HG03159 (cell line): ENCODE results near the gene C2orf72.

Experiments used
- ATAC-seq: cut with Tn5 transposase; IDR thresholded peaks from one replicate; pipeline ENCODE4 v1.9.1; 2021; ENCODE audit warnings: mild to moderate bottlenecking, moderate library complexity; ENCODE audit not compliant: unreplicated experiment

Gene C2orf72

DNA sequence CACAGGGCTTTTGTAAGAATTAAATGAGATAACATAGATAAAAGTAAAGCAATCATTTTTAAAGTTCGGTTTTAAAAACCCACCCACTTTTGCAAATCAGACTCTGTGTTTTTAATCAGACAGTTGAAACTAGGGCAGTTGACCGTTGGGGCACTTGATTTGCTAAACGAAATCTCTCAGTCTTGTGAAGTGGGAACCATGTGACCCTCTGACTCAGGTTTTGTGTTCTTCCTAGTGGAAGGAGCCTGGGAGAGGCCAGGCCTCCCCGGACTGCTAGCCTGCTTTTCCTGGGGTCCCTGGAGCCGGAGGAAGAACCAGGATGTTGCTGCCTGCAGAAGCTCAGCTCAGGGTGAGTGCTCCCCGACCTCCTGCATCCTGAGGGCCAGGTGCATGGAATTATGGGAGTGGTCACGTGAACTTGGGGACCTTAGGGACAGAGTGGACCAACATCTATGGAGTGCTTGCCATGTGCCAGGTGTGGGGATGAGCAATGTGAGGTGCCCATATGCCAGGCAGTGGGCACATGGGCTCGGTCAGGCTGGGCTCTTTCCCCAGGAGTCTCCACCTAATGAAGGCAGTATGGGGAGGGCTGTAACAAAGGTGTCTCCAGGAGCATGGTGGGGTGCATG lies 3.9 kb downstream of the C2orf72 start:
- no peak for ATAC-seq

DNA sequence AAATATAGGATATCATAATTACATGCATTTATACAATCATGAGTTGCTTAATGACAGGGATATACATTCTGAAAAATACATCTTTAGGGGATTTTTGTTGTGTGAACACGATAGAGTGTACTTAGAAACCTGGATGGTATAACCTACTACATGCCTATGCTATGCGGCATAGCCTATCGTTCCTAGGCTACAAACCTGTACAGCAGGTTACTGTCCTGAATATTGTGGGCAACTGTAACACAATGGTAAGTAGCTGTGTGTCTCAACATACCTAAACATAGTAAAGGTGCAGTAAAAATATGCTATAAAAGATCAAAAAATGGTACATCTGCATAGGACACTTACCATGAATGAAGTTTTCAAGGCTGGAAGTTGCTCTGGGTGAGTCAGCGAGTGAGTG lies 6.5 kb downstream of the C2orf72 start:
- ATAC-seq, result no peak

DNA sequence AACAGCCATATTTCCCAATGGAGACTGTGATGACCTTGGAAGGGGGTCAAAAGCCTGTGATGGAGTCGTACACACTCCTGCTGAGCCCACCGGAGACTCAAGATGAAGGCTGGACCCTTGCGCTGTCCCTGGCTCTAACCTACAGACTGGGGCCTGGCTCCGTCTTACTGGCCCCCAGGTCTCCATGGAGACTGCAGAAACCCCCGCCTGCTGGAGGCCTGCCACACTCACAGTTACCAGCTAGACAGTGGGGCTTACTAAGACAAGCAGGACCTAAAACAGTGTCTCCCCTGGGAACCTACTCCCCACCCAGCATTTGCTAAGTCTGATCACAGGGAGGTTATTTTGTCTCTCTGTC lies 9.6 kb downstream of the C2orf72 start:
- no peak for ATAC-seq

DNA sequence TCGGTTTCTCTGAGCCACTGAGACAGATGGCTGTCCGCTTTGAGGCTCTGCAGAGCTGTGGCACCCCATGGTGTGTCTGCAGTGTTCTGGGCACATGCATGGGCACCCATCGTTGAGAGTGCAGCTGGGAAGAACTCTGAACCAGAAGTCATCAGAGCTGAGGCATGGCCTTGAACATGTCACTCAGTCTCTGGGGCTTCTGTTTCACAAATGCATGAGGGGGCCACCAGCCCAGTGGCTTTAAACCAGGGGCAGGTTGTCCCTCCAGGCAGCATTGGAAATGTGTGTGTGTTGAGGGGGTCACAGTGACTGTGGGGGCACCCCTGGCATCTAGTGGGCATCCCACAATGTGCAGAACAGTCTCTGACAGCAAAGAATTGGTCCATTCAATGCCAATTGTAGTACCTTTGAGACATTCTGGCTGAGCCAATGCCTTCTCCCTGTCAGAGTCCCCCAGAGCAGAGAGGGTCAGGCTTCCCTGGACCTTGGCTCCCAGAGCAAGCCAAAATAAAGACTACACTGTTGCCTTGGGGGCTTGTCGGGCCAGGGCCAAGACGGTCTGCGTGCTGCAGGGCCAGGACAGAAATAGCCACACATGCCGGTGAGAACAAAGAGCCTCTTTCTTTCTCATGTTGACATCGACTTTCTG lies 10.1 kb downstream of the C2orf72 start:
- no peak for ATAC-seq

DNA sequence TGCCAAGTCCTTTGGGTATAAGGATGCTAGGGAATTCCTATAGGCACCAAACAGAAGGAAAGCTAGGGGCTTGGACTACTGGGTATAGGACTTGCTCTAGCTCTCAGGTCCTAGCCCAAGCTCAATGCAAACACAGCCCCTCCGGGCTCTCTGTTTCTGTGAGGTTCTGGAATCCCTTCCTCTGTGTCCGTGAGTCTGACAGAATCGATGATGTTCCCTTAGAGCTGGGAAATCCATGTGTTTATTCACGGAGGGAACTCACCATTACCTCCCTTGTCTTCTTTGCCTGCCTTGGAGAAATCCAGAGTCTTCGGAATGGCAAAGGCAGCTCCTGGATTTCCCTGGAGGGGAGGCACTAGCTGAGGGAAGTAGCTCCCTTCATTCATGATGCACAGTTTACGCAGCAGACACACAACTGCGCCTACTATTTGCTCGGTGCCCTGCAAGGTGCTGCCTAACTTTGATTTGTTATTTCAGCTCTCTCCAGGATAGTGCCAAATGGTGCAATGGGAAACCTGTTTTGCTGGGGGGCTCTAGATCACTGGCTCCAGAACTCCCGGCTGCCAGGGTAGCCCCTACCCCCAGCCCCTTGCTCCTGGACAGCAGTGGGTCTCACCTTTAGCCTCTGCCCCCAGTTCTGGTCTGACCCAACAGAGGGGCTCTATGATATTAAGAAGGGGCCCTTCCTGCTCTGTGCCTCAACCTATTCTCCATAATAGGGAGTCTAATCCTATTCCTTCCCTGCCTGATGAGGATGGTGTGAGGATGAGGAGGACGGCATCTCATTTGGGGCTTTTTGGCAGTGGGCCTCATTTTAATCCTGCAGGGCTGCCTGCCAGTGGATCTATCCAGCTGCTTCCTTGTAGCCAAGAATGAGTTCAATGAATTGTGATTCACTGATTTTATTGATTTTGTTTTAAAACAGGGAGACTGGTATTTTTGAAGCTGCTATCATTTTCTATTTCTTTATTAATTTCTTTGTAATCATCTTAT lies 10.9 kb downstream of the C2orf72 start:
- no peak for ATAC-seq

DNA sequence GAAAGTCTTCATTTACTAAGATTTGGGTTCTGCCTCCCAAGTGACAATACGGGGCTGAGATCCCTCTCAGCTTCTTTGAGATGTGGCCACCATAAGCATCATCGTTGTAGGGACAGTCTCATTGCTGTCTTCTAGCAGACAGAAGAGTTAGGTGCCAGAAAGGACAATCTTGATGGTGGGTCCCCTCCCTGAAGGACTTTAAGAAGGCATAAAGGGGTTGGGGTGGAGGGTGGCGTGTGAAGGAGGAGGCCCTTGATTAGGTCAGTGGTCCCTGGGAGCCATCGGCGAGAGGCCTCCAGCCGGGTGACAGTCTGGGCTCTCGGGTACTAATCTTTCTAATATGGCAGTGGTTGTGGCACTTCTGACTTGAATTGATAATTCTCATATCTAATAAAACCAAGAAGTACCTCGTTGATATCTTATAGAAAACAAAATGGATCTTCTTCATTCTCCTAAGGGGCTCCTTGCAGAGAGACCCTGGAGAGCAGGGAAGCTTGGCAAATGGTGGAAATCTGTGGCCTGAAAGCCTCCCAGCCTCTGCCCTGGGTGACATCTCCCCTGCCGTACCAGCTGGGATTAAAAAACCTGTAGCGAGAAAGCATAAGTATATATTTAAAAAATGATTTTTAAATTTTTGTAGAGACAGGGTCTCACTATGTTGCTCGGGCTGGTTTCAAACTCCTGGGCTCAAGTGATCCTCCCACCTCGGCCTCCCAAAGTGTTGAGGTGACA lies 12.1 kb downstream of the C2orf72 start:
- no peak for ATAC-seq

DNA sequence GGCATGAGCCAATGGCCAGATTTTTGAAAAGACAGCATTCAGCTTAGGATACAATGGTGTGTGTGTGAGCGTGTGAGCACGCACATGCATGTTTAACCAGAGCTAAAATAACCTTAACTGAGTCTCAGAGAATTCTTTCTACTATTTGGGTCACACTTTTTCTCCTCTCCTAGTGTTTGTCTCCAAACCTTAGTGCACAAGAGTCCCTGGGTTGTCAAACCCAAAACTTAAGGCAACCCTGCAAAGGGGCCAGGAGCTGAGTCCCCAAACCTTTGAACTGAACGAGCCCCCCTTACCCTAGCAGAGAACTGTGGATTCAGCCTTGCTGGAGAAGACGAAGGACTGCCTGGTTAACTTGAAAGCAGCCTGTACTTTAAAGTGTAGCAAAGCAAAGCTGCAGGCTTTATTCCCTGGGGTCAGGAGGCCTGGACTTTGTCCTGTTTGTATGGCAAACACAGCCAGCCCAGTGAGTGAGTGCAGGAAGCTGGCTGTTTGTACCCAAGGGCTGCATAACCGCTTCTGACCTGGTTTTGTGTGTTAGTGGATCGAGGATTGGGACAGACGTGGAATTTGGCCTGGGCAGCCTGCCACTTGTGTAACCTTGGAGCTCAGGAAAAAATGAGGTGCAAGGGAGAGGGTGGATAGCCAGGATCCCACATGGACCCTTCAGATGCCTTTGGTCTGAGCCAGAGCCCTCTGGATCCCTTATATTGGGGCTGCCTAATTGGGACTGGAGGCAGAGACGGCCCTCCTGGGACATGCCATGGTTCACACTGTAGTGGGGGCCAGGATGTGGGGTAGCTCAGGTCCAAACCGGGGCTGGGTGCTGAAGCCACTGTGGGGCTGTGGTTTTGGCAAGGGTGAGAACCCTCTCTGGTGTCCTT lies 12.9 kb downstream of the C2orf72 start:
- no peak for ATAC-seq

DNA sequence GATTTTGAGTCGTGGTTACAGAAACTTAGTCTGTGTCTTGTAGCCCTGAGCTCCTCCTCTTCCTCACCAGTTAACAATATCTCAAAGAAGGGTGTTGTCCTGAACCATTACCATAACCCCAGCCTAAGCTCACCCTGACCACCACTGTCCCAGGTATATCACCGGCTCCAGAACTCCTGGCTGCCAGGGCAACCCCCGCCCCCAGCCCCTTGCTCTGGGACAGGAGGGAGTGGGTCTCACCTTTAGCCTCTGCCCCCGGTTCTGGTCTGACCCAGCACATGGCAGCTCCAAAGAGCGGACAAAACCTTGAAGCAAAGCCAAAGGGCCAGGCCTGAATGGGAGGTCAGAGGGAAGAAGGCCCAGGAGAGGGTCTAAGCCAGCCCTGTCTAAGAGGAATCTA lies 13.8 kb downstream of the C2orf72 start:
- ATAC-seq, result no peak

DNA sequence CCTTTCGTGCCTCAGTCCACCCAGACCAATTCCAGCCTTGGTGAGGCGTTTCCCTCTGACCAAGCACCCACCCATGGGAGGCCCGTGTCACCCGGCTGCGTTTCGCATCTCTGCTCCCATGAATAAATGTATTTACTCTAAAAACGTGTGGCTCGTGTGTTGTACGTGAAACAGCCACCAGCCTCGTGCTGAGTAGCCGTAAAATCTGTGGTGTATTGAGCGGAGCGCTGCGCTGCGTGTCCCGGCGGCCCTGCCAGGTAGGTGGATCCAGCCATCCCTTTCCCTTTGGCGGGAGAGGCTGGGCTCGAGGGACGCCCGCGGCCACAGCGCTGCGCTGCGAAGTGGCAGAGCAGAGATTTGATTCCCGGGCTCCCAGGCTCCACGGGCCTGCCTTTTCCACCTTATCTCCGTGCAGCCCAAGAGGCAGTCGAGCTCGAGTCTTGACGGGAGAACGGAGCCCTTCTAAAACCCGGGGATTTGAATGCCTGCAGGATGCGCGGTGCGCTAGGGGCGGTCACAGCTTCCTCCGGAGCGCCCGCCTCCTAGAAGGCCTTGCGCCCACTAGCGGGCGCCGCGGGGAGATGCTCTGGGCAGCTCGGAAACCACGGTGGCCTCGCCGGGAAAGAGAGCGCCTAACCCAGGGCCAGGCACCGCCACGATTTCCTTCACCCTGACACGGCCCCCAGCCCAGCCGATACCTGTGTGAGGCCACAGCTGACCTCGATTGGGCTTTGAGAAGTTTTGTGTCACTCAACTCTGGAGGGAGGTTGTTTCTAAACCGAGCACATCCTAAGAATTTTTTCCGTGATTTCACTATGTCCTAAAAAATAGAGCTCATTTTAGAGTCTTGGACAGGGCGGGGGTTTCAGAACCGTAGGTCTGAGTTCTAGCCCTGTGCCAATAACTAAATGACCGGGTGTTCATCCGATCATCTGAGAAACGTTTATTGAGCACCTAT lies 15.4 kb downstream of the C2orf72 start:
- peak; percentile 55 for ATAC-seq

DNA sequence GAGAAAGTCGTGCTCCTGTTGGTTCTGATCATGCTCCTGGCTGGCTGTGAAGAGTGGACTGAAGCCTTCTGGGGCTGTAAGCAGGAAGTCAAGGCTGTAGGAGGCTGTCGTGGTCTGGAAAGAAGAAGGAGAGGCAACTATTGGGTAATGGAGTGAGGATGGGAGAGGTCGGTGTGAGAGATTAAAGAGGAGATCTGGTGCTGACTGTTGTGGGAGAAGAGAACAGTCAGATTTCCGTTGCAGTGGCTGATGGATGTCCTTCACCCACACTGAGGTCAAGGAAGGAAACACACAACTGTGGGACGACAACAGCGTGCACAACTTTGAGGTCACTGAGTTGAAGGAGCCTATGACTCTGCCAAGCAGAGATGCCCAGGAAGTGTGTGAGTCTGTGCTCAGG lies 16.5 kb downstream of the C2orf72 start:
- no peak for ATAC-seq

DNA sequence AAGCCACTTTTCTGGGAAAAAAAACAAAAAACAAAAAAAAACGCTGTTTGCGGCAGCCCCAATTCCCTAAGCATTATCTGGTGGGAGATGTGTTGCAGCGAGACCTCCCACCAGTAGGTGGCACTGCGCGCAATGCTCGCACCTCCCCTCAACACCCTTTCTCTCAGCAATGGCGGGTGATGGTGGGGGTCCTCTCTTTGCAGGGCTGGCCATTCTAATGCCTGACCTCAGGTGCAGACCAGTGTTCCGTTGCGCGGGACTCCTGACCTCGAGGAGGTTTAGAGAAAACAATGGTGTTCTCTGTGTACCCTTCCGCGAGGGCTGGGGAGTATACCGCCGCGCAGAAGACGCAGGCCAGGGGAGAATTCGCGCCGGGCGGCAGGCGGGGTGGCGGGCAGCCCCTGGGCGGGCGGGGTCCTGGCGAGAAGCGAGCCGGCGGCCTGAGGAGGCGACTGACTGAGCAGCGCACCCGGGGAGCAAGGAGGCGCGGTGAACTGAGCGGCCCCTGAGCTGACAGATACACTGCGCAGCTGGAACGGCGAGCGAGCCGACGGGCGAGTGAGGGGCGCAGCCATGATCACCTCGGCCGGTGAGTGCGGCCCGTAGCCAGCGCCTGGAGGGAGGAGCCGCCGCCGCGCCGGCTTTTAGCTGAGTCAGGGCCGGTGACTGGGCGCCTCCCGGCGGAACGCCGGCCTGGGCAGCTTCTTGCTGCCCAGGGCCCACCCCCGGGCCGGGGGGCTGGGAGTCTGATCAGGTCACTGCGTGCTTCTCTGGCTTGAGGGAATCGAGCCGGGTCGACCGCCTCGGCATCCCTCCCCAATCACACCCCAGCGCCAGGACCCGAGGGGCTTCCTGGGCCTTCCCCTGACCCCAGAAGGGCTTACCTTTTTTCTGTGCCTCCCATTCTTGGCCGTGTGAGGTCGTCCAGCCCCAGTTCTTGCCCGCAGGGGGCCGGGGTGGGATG lies 19.4 kb downstream of the C2orf72 start, which contains the start of gene PSMD1:
Gene PSMD1, plus strand, starts transcription at position 415 of the 964 bp plus-strand sequence. Its CDS starts 159 bp downstream, at position 574.
- peak; percentile 78 for ATAC-seq

DNA sequence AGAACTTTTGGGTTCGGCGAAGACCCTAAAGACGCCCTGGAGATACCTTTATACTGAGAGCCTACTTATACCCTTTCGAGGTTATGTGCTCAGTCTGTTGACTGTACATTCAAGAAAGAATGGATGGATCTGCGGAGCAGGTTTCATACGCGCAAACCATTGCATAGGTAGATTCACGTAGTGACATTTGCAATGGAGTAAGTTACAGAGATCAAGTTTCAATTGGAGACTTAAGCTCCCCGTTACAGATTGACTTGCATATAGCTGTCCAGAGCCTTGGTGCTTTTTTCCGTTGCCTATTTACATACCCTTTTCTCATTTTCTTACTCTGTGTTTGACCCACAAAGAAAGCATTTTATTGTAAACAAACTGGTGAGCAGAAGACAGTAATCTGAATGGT lies 20.3 kb downstream of the C2orf72 start:
- ATAC-seq, result no peak

DNA sequence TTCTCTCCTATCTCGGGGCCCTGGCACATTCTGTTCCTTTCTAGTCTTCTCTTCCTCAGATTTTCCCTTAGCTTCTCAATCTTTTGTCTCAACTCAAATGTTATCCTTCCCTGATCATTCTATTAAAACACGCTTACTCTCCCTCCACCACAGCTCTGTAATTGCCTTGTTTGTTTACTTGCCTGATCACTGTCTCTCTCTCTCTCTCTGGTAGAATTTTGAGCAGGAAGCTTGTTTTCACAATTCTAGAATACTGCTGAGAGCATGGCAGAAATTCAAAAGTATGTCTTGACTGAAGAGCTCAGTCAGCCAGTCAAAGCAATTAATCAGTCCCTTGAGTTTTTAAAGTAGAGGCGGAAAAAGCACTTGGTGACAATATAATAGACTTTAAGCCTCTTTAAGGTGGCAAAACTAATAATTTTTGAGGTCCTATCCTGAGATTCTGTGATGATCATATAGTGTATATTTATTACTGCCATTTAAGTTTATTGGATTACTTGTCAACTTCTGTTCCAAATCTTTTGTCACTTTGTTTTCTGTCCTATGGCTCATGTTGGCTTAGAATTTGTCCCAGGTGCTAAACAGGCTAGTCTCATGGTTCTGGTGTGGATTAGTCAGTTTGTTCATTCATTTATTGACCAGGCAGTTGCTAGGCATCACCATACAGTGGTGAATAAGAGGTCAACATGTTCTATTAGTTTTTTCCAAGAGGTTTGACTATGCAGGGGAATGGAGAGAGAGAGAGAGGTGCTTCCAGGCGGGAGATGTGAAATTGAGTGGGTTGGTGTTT lies 21.6 kb downstream of the C2orf72 start:
- ATAC-seq, result no peak

DNA sequence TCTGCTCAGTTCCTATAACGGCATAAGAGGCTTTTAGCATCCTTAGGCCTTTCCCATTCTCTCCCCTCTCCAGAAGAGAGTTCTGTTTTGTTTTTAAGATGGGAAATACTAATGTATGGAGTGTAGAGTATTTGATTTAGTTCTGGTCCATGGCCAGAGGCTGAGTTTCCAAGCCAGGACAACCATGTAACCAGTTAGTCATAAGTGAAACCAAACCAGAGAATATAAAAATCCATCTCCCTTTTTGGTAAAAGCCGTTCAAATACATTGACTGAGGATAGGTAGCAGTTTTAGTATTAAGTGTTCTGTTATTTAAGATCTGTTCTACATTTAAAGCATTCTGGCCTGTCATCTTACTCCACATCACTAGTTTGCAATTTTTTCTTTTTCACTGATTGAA lies 22.4 kb downstream of the C2orf72 start:
- ATAC-seq, result no peak

DNA sequence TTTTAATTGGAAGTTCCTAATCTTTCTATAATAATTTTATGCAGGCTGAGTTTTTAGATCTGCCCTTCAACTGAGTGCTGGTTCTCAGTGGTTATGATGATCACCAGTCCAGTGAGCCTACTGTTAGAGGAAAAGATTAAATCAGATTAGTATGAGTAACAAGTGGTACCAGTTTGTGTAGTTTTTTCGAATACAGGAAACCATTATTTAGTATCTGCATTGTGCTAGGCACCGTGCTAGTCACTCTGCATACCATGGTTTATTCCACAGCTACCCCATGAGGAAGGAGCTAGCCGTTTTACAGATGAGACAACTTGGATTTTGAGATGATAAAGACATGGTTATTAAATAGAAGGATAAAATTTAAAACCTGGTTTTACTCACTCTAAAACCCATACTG lies 25.5 kb downstream of the C2orf72 start:
- ATAC-seq, result no peak

DNA sequence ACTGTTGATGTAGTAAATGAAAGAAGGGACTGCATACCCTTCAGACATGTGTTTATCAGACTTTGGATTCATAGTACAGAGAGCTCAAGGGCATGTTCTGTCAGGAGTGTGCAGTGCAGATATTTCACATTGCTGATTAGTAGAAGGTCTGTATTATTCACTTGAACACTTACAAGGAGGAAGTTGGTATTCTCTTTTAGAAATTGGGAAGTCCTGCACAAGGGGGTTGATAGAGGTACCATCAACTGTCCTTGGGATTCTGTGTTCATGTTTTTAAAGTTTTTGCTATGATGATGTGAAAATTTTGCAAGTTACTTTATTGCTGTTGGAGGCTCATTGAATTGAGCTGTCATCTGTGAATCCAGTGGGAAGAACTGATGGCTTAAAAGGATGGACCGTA lies 26.0 kb downstream of the C2orf72 start:
- ATAC-seq, result no peak

DNA sequence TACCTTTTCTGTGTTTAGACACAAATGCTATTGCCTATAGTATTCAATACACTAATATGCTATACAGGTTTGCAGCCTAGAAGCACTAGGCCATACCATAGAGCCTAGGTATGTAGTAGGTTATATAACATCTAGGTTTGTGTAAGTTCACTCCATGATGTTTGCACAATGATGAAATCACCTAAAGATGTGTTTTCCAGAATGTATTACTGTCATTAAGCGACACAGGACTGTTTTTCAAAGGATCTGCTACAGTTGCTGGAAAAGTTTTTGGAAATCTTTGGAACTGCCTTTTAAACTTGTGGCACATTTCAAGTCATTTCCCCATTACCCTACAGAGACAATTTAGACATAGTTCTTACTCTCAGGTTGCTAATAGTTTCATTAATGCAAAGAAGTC lies 28.6 kb downstream of the C2orf72 start:
- no peak for ATAC-seq
